DND-41 (cell line): Measurements from ENCODE around the gene NLRP13.
A peak's percentile ranks its signal among the peaks of the same experiment; 100 is the strongest.

ENCODE experiments used
- ATAC-seq: fragments of 200-7000 bp; cut with Tn5 transposase; 3 replicates; pipeline ENCODE4 v1.9.1; 2021; ENCODE audit warnings: low read depth; ENCODE audit not compliant: insufficient read depth
- DNase-seq: peaks from one replicate; pipeline ENCODE4 v3.0.0-alpha.2; 2020
- H2AFZ ChIP-seq: 2 replicates; pipeline ENCODE4 v1.6.0; 2012; ENCODE audit warnings: low read depth, low read length
- H3K27ac ChIP-seq: 2 replicates; pipeline ENCODE4 v1.5.1; 2012; ENCODE audit warnings: low read length, inconsistent platforms
- H3K27me3 ChIP-seq: fragments of 200-600 bp; sonication (generic); 2 replicates; pipeline ENCODE4 v1.6.0; 2012; ENCODE audit warnings: low read length, mild to moderate bottlenecking, inconsistent platforms; ENCODE audit not compliant: insufficient read depth, poor library complexity
- H3K36me3 ChIP-seq: 2 replicates; pipeline ENCODE4 v1.5.1; 2012; ENCODE audit warnings: low read length, inconsistent platforms; ENCODE audit not compliant: insufficient read depth
- H3K4me1 ChIP-seq: 2 replicates; pipeline ENCODE4 v1.5.1; 2012; ENCODE audit warnings: mild to moderate bottlenecking, low read length; ENCODE audit not compliant: insufficient read depth
- H3K4me2 ChIP-seq: 2 replicates; pipeline ENCODE4 v1.6.0; 2012; ENCODE audit warnings: mild to moderate bottlenecking, moderate library complexity, low read length, inconsistent platforms; ENCODE audit not compliant: insufficient read depth
- H3K4me3 ChIP-seq, 2 experiments: fragments of 200-600 bp in 1 of 2; shearing (Covaris generic) in 1 of 2; 2 replicates each; pipeline ENCODE4 v1.5.1; 2012 to 2016; ENCODE audit warnings: inconsistent platforms in 2 of 2, low read length in 2 of 2, mild to moderate bottlenecking in 2 of 2, low read depth in 1 of 2, moderate library complexity in 1 of 2
- H3K79me2 ChIP-seq: 2 replicates; pipeline ENCODE4 v1.6.0; 2012; ENCODE audit warnings: low read length, inconsistent platforms; ENCODE audit not compliant: insufficient read depth
- H3K9ac ChIP-seq: 2 replicates; pipeline ENCODE4 v1.6.0; 2012; ENCODE audit warnings: low read depth, mild to moderate bottlenecking, inconsistent platforms, low read length, moderate library complexity
- H3K9me3 ChIP-seq: 2 replicates; pipeline ENCODE4 v1.5.1; 2012; ENCODE audit warnings: low read length, moderate library complexity, mild to moderate bottlenecking, inconsistent platforms; ENCODE audit not compliant: insufficient read depth, severe bottlenecking
- H4K20me1 ChIP-seq: 2 replicates; pipeline ENCODE4 v1.6.0; 2012; ENCODE audit warnings: low read length; ENCODE audit not compliant: insufficient read depth
- CTCF ChIP-seq: IDR thresholded peaks from 2 replicates; pipeline ENCODE4 v1.5.1; 2012; ENCODE audit warnings: borderline replicate concordance, low read length, moderate library complexity, mild to moderate bottlenecking; ENCODE audit not compliant: poor library complexity, severe bottlenecking; ENCODE audit errors: extremely low read depth
- EZH2 ChIP-seq: IDR thresholded peaks from 3 replicates; pipeline ENCODE4 v1.6.1; 2012; ENCODE audit warnings: borderline replicate concordance, low read depth, mild to moderate bottlenecking, moderate library complexity, low read length, inconsistent platforms; ENCODE audit not compliant: severe bottlenecking

NLRP13 gene

DNA sequence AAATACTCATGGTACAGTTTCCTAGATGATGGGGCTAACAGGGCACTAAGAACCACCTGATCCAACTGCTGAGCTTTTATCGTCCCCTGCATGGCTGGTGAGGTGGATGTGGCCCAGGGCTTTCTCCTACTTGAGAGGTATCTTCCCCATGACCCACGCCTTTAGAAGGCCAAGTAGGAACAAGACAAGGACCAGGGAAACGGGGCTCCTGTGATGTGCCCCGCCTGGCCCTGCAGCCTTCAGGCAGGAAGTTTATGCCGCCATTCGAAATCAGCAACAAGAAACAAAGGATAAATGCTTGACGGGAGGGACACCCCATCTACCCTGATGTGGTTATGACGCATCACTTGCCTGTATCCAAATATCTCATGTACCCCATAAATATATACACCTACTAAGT, 4.1 kb downstream of the NLRP13 start:
- no peak for ATAC-seq
- H3K27ac ChIP-seq = no peak overlapping the region
- H4K20me1 ChIP-seq = no peaks in the 10 kb centered on the region
- no peak overlapping the region for H2AFZ ChIP-seq
- H3K27me3 ChIP-seq = no peaks in the 10 kb centered on the region
- no peak overlapping the region for H3K4me3 ChIP-seq
- no peaks in the 10 kb centered on the region for H3K4me1 ChIP-seq
- DNase-seq = no peak
- no peaks in the 10 kb centered on the region for H3K79me2 ChIP-seq
- H3K36me3 ChIP-seq = no peaks in the 10 kb centered on the region
- H3K9ac ChIP-seq = no peak overlapping the region
- TF ChIP-seq CTCF (no peak), EZH2 (no peak)
- peaks cover 9% of the 10 kb centered on the region for H3K9me3 ChIP-seq
- H3K4me2 ChIP-seq = no peak overlapping the region

DNA sequence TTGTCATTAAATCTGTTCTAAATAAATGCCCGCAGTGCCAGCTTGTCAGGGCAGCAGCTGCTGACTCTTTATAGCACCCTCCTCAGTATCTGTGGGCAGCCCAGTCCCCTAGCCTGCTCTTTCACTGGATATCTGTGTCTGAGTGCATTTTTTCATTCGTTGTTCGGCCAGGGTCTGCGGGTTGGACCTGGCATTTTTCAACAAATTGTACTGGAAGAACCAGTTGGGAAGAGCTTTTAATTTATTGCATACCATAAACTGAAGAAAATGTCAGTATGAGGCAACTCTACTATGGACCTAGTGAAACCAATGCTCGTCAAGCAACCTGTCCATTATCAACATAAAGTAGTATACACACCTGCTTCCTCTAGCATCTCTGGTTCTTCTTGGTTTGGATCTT, 8.6 kb downstream of the NLRP13 start:
- Histone ChIP-seq H3K4me3 (no peak overlapping the region), H3K79me2 (no peaks in the 10 kb centered on the region), H3K4me1 (no peaks in the 10 kb centered on the region), H3K9me3 (peaks cover 14% of the 10 kb centered on the region), H3K4me2 (no peak overlapping the region), H3K27ac (no peak overlapping the region), H3K9ac (no peak overlapping the region), H2AFZ (no peak overlapping the region), H3K27me3 (no peaks in the 10 kb centered on the region), H3K36me3 (no peaks in the 10 kb centered on the region), H4K20me1 (no peaks in the 10 kb centered on the region)
- ATAC-seq (no peak), DNase-seq (no peak)
- TF ChIP-seq EZH2 = no peak
- TF ChIP-seq CTCF = no peak

DNA sequence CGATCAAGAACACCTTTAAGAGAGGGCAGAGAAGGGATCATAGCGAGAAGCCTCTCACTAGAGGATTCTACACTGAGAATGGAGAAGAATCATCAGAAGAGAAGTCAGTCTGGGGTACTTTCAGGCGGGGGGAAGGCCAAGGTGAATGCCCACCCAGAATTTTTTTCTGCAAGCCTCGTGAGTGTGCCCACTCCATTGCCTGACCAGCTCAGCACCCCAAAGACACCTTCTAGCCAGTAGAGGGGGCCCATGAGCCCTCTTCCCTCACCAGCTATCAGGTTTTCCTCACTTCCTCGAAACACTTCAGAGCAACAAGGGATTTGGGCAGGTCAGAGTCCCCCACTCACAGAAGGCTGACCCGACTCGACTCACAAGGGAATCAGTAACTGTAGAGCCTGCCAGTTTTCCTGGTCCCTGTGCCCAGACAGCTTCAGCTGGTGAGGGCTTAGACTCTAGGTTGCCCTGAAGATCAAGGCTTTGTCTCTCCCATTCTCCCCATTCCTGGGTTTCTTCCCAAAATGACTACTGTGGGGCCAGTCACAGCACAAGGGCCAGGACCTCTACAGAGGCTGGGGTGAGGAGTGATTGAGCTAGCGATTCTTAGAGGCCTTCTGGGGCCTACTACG, 18.4 kb downstream of the NLRP13 start:
- no peaks in the 10 kb centered on the region for H3K9me3 ChIP-seq
- H3K4me3 ChIP-seq = no peak overlapping the region
- ATAC-seq (no peak), DNase-seq (peak; percentile 7)
- no peak overlapping the region for H2AFZ ChIP-seq
- no peaks in the 10 kb centered on the region for H3K4me1 ChIP-seq
- H3K9ac ChIP-seq = no peak overlapping the region
- H3K36me3 ChIP-seq = no peaks in the 10 kb centered on the region
- H3K4me2 ChIP-seq = no peak overlapping the region
- H3K27me3 ChIP-seq = peaks cover 2% of the 10 kb centered on the region
- no peaks in the 10 kb centered on the region for H4K20me1 ChIP-seq
- TF ChIP-seq CTCF (peak; percentile 46), EZH2 (no peak)
- H3K79me2 ChIP-seq = no peaks in the 10 kb centered on the region
- H3K27ac ChIP-seq = no peak overlapping the region
